CD8-positive, alpha-beta memory T cell (primary cell): ENCODE data around the gene UBE2H. TPM values are rescaled to one million over a fixed set of nuclear protein-coding genes. Genes with fewer than 3 reads are reported as not detected.
A peak's percentile ranks its signal among the peaks of the same experiment; 100 is the strongest.

ENCODE experiments used
- CTCF ChIA-PET: fragments of 350-600 bp; sonication (Branson Sonifier 250); formaldehyde crosslinking; loops from one replicate; lab custom pipeline; 2021; ENCODE audit warnings: antibody characterized with exemption; lab: Charles Lee
- POLR2A ChIA-PET: fragments of 350-600 bp; sonication (Branson Sonifier 250); formaldehyde crosslinking; loops from one replicate; lab custom pipeline; 2021; ENCODE audit warnings: antibody characterized with exemption; lab: Charles Lee
- DNase-seq, 5 donors: peaks; one replicate each; pipeline versions ENCODE4 v3.0.0 to v3.0.0-alpha.2; 2020 to 2022; ENCODE audit warnings: mixed read lengths in 1 of 5
- H3K27ac ChIP-seq: one replicate; pipeline ENCODE4 v1.7.0; 2013; ENCODE audit warnings: low read depth, mild to moderate bottlenecking, low read length, moderate library complexity
- H3K27me3 ChIP-seq: 2 replicates; pipeline ENCODE4 v1.7.0; 2013; ENCODE audit warnings: low read length, mild to moderate bottlenecking; ENCODE audit not compliant: insufficient read depth, poor library complexity, severe bottlenecking
- H3K36me3 ChIP-seq: 2 replicates; pipeline ENCODE4 v1.7.0; 2013; ENCODE audit warnings: mild to moderate bottlenecking, low read length, moderate library complexity; ENCODE audit not compliant: insufficient read depth
- H3K4me1 ChIP-seq: 2 replicates; pipeline ENCODE4 v1.7.0; 2013; ENCODE audit warnings: mild to moderate bottlenecking, low read length, moderate library complexity; ENCODE audit not compliant: insufficient read depth
- H3K4me3 ChIP-seq: 2 replicates; pipeline ENCODE4 v1.7.0; 2013; ENCODE audit warnings: mild to moderate bottlenecking, low read length
- H3K9me3 ChIP-seq: 2 replicates; pipeline ENCODE4 v1.7.0; 2013; ENCODE audit warnings: mild to moderate bottlenecking, low read length
- H3K27ac Mint-ChIP-seq, 8 donors: one replicate each; pipeline ENCODE4 v1.8.0; 2020 to 2021; ENCODE audit warnings: mixed read lengths in 8 of 8, mild to moderate bottlenecking in 6 of 8, inconsistent platforms in 3 of 8, moderate library complexity in 3 of 8
- H3K27me3 Mint-ChIP-seq, 2 donors: one replicate each; pipeline ENCODE4 v1.8.0; 2020 to 2021; ENCODE audit warnings: mixed read lengths in 2 of 2, mild to moderate bottlenecking in 1 of 2, moderate library complexity in 1 of 2
- H3K36me3 Mint-ChIP-seq, 3 donors: one replicate each; pipeline ENCODE4 v1.8.0; 2020 to 2021; ENCODE audit warnings: mixed read lengths in 3 of 3, inconsistent platforms in 1 of 3, mild to moderate bottlenecking in 1 of 3
- H3K4me1 Mint-ChIP-seq, 3 donors: one replicate each; pipeline ENCODE4 v1.8.0; 2020 to 2021; ENCODE audit warnings: mixed read lengths in 3 of 3, inconsistent platforms in 1 of 3, mild to moderate bottlenecking in 1 of 3
- H3K4me3 Mint-ChIP-seq, 7 donors: one replicate each; pipeline ENCODE4 v1.8.0; 2020 to 2021; ENCODE audit warnings: mixed read lengths in 7 of 7, mild to moderate bottlenecking in 6 of 7, moderate library complexity in 4 of 7, inconsistent platforms in 2 of 7
- H3K9me3 Mint-ChIP-seq, 5 donors: one replicate each; pipeline ENCODE4 v1.8.0; 2020 to 2022; ENCODE audit warnings: mixed read lengths in 5 of 5, mild to moderate bottlenecking in 3 of 5, moderate library complexity in 2 of 5, inconsistent platforms in 1 of 5
- polyA plus RNA-seq: library from polyadenylated mRNA; unstranded; fragments of 300-500 nt; fragmentation: Illumina TruSeq; gene quantifications from one replicate; pipeline ENCODE4 v1.2.3, GENCODE V29; 2021
- total RNA-seq, 2 experiments: library from RNA; stranded (reverse); gene quantifications; one replicate each; pipeline ENCODE4 v1.2.3, GENCODE V29; 2021

UBE2H gene
- total and polyA plus RNA-seq, 3 experiments from 2014 or later: 15.3 to 45.2 (median 21.5) TPM

GRCh38 chr7:129845972-129846327 is 106.8 kb downstream of the UBE2H start:
- peaks cover 41 to 66% (median 60%) of the 10 kb centered on the region in 3 donors for H3K4me1 Mint-ChIP-seq
- no peak overlapping the region for H3K4me3 Mint-ChIP-seq
- H3K36me3 Mint-ChIP-seq: peaks cover 0 to 18% (median 5%) of the 10 kb centered on the region in 3 donors
- POLR2A ChIA-PET: no interaction called here
- CTCF ChIA-PET: interaction anchor here (1.3 kb wide), 1 partner anchor 21 kb away, joined by 3 read pairs; no protein-coding TSS in a partner anchor
- H3K27me3 ChIP-seq: no peaks in the 10 kb centered on the region
- H3K27ac Mint-ChIP-seq: no peak overlapping the region
- DNase-seq: no peak
- H3K4me3 ChIP-seq: no peak overlapping the region
- no peaks in the 10 kb centered on the region for H3K9me3 Mint-ChIP-seq
- no peaks in the 10 kb centered on the region for H3K36me3 ChIP-seq
- no peak overlapping the region for H3K27ac ChIP-seq
- H3K4me1 ChIP-seq: peaks cover 27% of the 10 kb centered on the region
- H3K9me3 ChIP-seq: no peaks in the 10 kb centered on the region
- H3K27me3 Mint-ChIP-seq: no peaks in the 10 kb centered on the region

- peak overlapping the region in 1 of 8 donors; percentile 17 for H3K27ac Mint-ChIP-seq
- H3K4me1 ChIP-seq: peaks cover 30% of the 10 kb centered on the region
Measured at GRCh38 chr7:129845178-129845971, 107.4 kb downstream of the UBE2H start.

GRCh38 chr7:129843978-129844840 is 108.6 kb downstream of the UBE2H start:
- no peaks in the 10 kb centered on the region for H3K9me3 Mint-ChIP-seq
- Histone ChIP-seq H3K27ac (no peak overlapping the region), H3K36me3 (peaks cover under 1% of the 10 kb centered on the region), H3K9me3 (no peaks in the 10 kb centered on the region), H3K4me1 (peaks cover 30% of the 10 kb centered on the region), H3K27me3 (no peaks in the 10 kb centered on the region), H3K4me3 (no peak overlapping the region)
- ChIA-PET CTCF (interaction anchor here (0.7 to 1.3 kb wide), 3 partner anchors 13 to 19 kb away, joined by 3 to 5 read pairs (median 4); no protein-coding TSS in a partner anchor), POLR2A (no interaction called here)
- peak overlapping the region in 2 of 7 donors; percentile 2 to 6 for H3K4me3 Mint-ChIP-seq
- peaks cover 0 to 16% (median 4%) of the 10 kb centered on the region in 3 donors for H3K36me3 Mint-ChIP-seq
- H3K27ac Mint-ChIP-seq: peak overlapping the region in 2 of 8 donors; percentile 8 to 63
- H3K4me1 Mint-ChIP-seq: peaks cover 47 to 76% (median 66%) of the 10 kb centered on the region in 3 donors
- H3K27me3 Mint-ChIP-seq: no peaks in the 10 kb centered on the region
- no peak for DNase-seq

More at GRCh38 chr7:129845178-129845971, 107.4 kb downstream of the UBE2H start:
- Mint-ChIP-seq H3K9me3 (no peaks in the 10 kb centered on the region), H3K36me3 (peaks cover 0 to 18% (median 5%) of the 10 kb centered on the region in 3 donors), H3K27me3 (no peaks in the 10 kb centered on the region), H3K4me1 (peaks cover 47 to 72% (median 64%) of the 10 kb centered on the region in 3 donors), H3K4me3 (peak overlapping the region in 1 of 7 donors; percentile 19)
- DNase-seq: no peak
- Histone ChIP-seq H3K36me3 (no peaks in the 10 kb centered on the region), H3K27me3 (no peaks in the 10 kb centered on the region), H3K4me3 (no peak overlapping the region), H3K9me3 (no peaks in the 10 kb centered on the region), H3K27ac (no peak overlapping the region)
- CTCF ChIA-PET: interaction anchor here (1.3 kb wide), 1 partner anchor 21 kb away, joined by 3 read pairs; no protein-coding TSS in a partner anchor
- POLR2A ChIA-PET: no interaction called here

- Histone ChIP-seq H3K4me3 (no peak overlapping the region), H3K9me3 (no peaks in the 10 kb centered on the region), H3K27ac (no peak overlapping the region), H3K36me3 (peaks cover 4% of the 10 kb centered on the region), H3K27me3 (no peaks in the 10 kb centered on the region), H3K4me1 (peaks cover 30% of the 10 kb centered on the region)
- H3K36me3 Mint-ChIP-seq: peaks cover 0 to 15% (median 6%) of the 10 kb centered on the region in 3 donors
- DNase-seq: no peak
- peaks cover 45 to 75% (median 66%) of the 10 kb centered on the region in 3 donors for H3K4me1 Mint-ChIP-seq
- ChIA-PET POLR2A (no interaction called here), CTCF (interaction anchor here (0.7 to 1.3 kb wide), 2 partner anchors 12 to 14 kb away, joined by 4 to 5 read pairs; no protein-coding TSS in a partner anchor)
- H3K9me3 Mint-ChIP-seq: no peaks in the 10 kb centered on the region
- H3K27ac Mint-ChIP-seq: no peak overlapping the region
- peak overlapping the region in 1 of 7 donors; percentile 41 for H3K4me3 Mint-ChIP-seq
- H3K27me3 Mint-ChIP-seq: no peaks in the 10 kb centered on the region
Measured at GRCh38 chr7:129843365-129843898, 109.3 kb downstream of the UBE2H start.

GRCh38 chr7:129841465-129841864 is 111.3 kb downstream of the UBE2H start:
- ChIA-PET POLR2A (no interaction called here), CTCF (interaction anchor here (1.8 kb wide), 1 partner anchor 12 kb away, joined by 7 read pairs; no protein-coding TSS in a partner anchor)
- Histone ChIP-seq H3K4me1 (peaks cover 28% of the 10 kb centered on the region), H3K9me3 (no peaks in the 10 kb centered on the region), H3K27ac (no peak overlapping the region), H3K36me3 (peaks cover 4% of the 10 kb centered on the region), H3K4me3 (no peak overlapping the region), H3K27me3 (no peaks in the 10 kb centered on the region)
- Mint-ChIP-seq H3K4me3 (peak overlapping the region in 2 of 7 donors; percentile 53 to 60), H3K27me3 (no peaks in the 10 kb centered on the region), H3K9me3 (no peaks in the 10 kb centered on the region), H3K36me3 (peaks cover 0 to 23% (median 3%) of the 10 kb centered on the region in 3 donors), H3K4me1 (peaks cover 39 to 60% (median 54%) of the 10 kb centered on the region in 3 donors), H3K27ac (peak overlapping the region in 4 of 8 donors; percentile 55 to 74 (median 64))
- DNase-seq: no peak

- Histone ChIP-seq H3K4me3 (no peak overlapping the region), H3K27ac (no peak overlapping the region), H3K9me3 (no peaks in the 10 kb centered on the region), H3K36me3 (peaks cover 8% of the 10 kb centered on the region), H3K27me3 (no peaks in the 10 kb centered on the region), H3K4me1 (peaks cover 25% of the 10 kb centered on the region)
- Mint-ChIP-seq H3K4me1 (peaks cover 38 to 55% (median 47%) of the 10 kb centered on the region in 3 donors), H3K4me3 (peak overlapping the region in 2 of 7 donors; percentile 6 to 78), H3K27me3 (no peaks in the 10 kb centered on the region), H3K27ac (peak overlapping the region in 4 of 8 donors; percentile 11 to 61 (median 49)), H3K36me3 (peaks cover 0 to 28% (median 3%) of the 10 kb centered on the region in 3 donors), H3K9me3 (no peaks in the 10 kb centered on the region)
- ChIA-PET CTCF (interaction anchor here (1.3 to 1.8 kb wide), 2 partner anchors 11 to 16 kb away, joined by 3 to 7 read pairs; no protein-coding TSS in a partner anchor), POLR2A (no interaction called here)
- no peak for DNase-seq
Measured at GRCh38 chr7:129840757-129841156, 112.0 kb downstream of the UBE2H start.

GRCh38 chr7:129836983-129837382 is 115.8 kb downstream of the UBE2H start:
- no peak for DNase-seq
- H3K27me3 Mint-ChIP-seq: no peaks in the 10 kb centered on the region
- Histone ChIP-seq H3K27ac (no peak overlapping the region), H3K27me3 (no peaks in the 10 kb centered on the region), H3K4me1 (peaks cover 12% of the 10 kb centered on the region), H3K36me3 (peaks cover 8% of the 10 kb centered on the region), H3K9me3 (no peaks in the 10 kb centered on the region), H3K4me3 (no peak overlapping the region)
- H3K36me3 Mint-ChIP-seq: peaks cover 0 to 58% (median 26%) of the 10 kb centered on the region in 3 donors
- peaks cover 15 to 22% (median 18%) of the 10 kb centered on the region in 3 donors for H3K4me1 Mint-ChIP-seq
- H3K9me3 Mint-ChIP-seq: no peaks in the 10 kb centered on the region
- POLR2A ChIA-PET: no interaction called here
- H3K4me3 Mint-ChIP-seq: no peak overlapping the region
- peak overlapping the region in 4 of 8 donors; percentile 24 to 56 (median 42) for H3K27ac Mint-ChIP-seq
- CTCF ChIA-PET: interaction anchor here (0.6 kb wide), 1 partner anchor 12 kb away, joined by 3 read pairs; no protein-coding TSS in a partner anchor
